Measurements from ENCODE around the gene LMOD1. TPM values are rescaled to one million over a fixed set of nuclear protein-coding genes. Genes with fewer than 3 reads are reported as not detected.

LMOD1 gene
- total and polyA plus RNA-seq, 2 donors (not counting 3 experiments of a cell fraction or from before 2014, with no cell fraction given) = 0.19 to 0.33 TPM

DNA sequence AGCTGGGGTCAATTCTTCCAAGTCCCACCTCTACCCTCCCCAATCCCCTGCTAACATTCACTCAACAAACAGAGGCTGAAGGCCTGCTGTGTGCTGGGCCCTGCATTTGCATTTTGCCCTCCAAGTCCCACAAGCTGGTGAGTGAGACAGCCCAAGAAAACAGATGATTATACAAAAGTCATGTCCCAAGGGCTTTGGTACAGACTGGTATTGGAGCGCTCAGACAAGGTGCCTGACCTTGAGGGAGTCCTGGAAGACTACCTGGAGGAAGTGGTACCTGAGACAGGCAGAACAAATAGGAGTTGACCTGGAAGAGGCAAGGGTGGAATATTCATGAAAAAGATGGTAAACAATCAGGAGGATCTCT lies 4.2 kb downstream of the LMOD1 start:
- TF ChIP-seq MAX (IDR thresholded peaks at IDR 0.05; ENCODE audit: insufficient read depth, insufficient read length) (no peak), EZH2 (IDR thresholded peaks at IDR 0.05; ENCODE audit: borderline replicate concordance, low read depth, low read length, severe bottlenecking) (no peak), MYC (IDR thresholded peaks at IDR 0.05; ENCODE audit: low read depth, low read length) (no peak), POLR2AphosphoS5 (IDR thresholded peaks at IDR 0.05; ENCODE audit: insufficient read depth, low read depth, low read length) (no peak), JUN (IDR thresholded peaks at IDR 0.05; ENCODE audit: borderline replicate concordance, insufficient read depth, insufficient read length, low read depth) (no peak), FOS (IDR thresholded peaks at IDR 0.05; ENCODE audit: borderline replicate concordance, insufficient read depth, low read length) (no peak), POLR2A (IDR thresholded peaks at IDR 0.05; ENCODE audit: low read depth, low read length) (no peak), GATA2 (IDR thresholded peaks at IDR 0.05; ENCODE audit: insufficient read depth, insufficient read length, low read depth, low read length) (no peak), CTCF (IDR thresholded peaks at IDR 0.05; ENCODE audit: extremely low read depth in 1 of 2, insufficient read depth in 1 of 2, low read depth in 1 of 2, low read length in 2 of 2) (no peak)
- Histone ChIP-seq H3K4me1 (ENCODE audit: control insufficient read depth, extremely low read depth, insufficient read depth, low read length) (peaks cover 9% of the 10 kb centered on the region), H3K27me3 (ENCODE audit: control insufficient read depth in 2 of 2, insufficient read depth in 2 of 2, low read length in 2 of 2) (peaks cover 11 to 12% of the 10 kb centered on the region in 2 experiments), H3K4me2 (ENCODE audit: insufficient read depth, low read length) (no peak overlapping the region), H3K9ac (replicated peaks; ENCODE audit: extremely low read depth, insufficient read depth, low read length) (no peak overlapping the region), H3K9me3 (replicated peaks; ENCODE audit: control insufficient read depth, insufficient read depth, low read length) (no peaks in the 10 kb centered on the region), H2AFZ (ENCODE audit: low read depth, low read length) (no peak overlapping the region), H3K27ac (ENCODE audit: insufficient read depth, low read depth, low read length) (no peak overlapping the region), H3K9me1 (replicated peaks; ENCODE audit: control insufficient read depth, extremely low read depth, insufficient read depth, low read length) (no peaks in the 10 kb centered on the region), H3K4me3 (replicated peaks in 1 of 3; ENCODE audit: insufficient read depth in 1 of 3, low read depth in 1 of 3, low read length in 3 of 3) (no peak overlapping the region), H3K79me2 (ENCODE audit: control insufficient read depth, insufficient read depth, low read length) (no peaks in the 10 kb centered on the region), H4K20me1 (replicated peaks; ENCODE audit: control insufficient read depth, extremely low read depth, insufficient read depth, low read length) (no peaks in the 10 kb centered on the region), H3K36me3 (ENCODE audit: control insufficient read depth in 2 of 2, extremely low read depth in 1 of 2, insufficient read depth in 2 of 2, low read length in 2 of 2) (no peaks in the 10 kb centered on the region)
- FAIRE-seq = no peak
- BruUV-seq (replicated peaks) = no TSS peak
- intact Hi-C loops (cut with micrococcal nuclease) = no loop called here
- POLR2A ChIA-PET = no interaction called here
- no peak for DNase-seq (ENCODE audit: low read depth, low spot score)
- CTCF ChIA-PET = interaction anchor here (1.0 kb wide), 1 partner anchor 9 kb away, joined by 3 read pairs; no protein-coding TSS in a partner anchor
- dilution Hi-C loops (cut with MboI; ENCODE audit: extremely low pct_ligation_motif_present, low sequenced_read_pairs) = no loop called here

Measured in endothelial cell of umbilical vein (primary cell).